ENCODE results near the gene ADCY1.

ADCY1 gene

DNA sequence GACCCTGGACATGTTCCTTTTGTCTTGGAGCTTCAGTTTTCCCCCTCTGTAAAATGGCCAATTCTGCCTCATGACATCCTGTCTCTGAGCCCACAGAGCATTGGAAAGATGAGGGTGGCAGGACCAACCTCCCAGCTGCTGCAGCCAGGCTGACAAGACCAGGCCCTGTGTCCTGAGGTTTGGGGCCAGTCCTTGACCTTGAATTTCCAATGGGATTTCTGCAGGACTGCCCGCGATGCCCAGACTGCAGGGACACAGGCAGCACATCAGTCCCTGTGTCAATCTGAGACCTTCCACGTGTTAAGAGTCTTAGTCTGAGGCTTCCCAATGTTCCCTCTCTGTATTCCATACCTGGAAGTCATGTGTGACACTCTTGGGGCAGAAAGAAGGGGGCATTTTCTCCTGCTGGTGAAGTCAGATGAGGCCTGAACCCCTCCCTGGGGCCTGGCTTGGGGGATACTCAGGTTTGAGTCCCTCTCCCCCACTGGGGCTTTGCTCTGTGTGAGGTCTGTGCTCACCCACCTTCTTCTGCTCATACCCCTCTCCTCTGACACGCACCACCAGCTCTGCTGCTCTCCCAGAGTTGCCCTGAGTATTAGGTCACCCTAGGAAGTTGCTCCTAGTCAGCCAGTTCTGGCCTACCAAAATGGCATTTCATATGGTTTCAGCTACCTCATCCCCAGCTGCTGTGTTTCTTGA is 79.2 kb downstream of the ADCY1 start:
- no peak for DNase-seq (ENCODE audit: low read depth in 2 of 2)

- DNase-seq (ENCODE audit: low read depth in 2 of 2), result no peak
These were observed 80.2 kb downstream of the ADCY1 start for GRCh38 chr7:45654341-45654740.

GRCh38 chr7:45655539-45655938 is 81.4 kb downstream of the ADCY1 start:
- no peak for DNase-seq (ENCODE audit: low read depth in 2 of 2)

GRCh38 chr7:45656431-45656830 is 82.3 kb downstream of the ADCY1 start:
- DNase-seq (ENCODE audit: low read depth in 2 of 2), result no peak

DNA sequence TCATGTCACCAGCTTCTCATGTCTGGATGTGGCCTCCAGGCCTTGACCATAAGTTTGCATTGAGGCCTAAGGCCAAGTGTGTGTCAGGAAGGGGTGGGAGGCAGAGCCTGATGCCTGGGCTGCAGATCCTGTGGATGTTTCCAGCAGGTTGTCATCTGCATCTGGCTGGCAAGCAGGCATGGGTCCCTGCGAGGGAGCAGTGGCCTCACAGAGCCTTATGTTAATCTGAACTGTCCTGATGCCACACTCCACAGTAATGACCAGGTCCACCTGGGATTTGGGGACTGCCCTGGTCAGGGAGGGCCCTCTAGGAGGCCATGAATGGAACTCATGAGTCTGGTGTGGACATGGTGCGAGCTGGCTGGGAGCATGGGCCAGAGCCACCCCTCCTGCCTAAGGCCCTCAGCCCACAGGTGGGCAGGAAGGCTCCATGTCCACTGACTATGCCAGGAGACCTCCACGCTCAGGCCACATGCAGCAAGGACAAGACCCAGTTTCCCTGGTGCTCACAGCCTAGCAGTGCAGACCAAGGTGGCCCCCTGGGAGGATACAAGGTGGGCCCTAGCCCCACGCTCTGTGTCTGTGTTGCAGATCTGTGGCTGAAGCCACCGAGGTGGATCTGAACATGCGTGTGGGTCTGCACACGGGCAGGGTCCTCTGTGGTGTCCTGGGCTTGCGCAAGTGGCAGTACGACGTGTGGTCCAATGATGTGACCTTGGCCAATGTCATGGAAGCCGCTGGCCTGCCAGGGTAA is 83.1 kb downstream of the ADCY1 start:
- no peak for DNase-seq (ENCODE audit: low read depth in 2 of 2)

GRCh38 chr7:45657890-45658715 is 83.9 kb downstream of the ADCY1 start:
- no peak for DNase-seq (ENCODE audit: low read depth in 2 of 2)

DNA sequence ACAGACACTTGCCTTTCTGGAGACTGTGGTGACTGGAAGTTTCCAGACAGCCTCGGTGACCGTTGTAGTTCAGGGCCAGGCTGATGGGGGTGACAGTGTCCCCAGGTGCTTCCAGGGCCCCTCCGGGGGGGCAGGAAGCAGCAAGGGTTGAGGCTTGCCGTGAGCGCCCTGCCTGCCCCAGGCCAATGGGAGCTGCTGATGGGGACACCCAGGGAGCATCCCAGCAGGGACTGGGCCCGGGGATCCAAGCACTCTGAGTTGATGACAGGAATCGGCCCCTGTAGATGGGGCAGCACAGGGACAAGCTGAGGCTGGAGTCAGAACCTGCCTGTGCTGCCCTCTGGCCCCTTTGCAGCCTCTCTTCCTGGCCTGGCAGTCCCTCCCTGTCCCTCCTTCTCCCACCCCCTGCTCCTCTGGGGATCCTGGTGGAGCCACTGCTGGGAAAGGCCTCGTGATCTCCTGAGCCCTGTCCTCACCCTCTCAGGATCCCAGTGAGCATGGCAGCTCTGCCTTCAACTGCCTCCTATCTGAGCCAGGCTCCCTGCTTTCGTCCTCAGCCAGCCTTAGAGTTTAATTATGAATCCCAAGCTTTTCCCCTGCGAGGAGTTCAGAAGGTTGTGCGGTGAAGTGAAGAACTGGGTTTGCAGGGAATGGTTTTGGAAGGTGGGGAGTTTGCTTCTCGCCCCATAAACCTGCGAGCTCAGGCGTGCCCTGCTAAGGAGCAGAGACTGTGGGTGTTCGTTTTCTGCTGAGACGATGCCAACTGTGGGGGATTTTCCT is 84.7 kb downstream of the ADCY1 start:
- no peak for DNase-seq (ENCODE audit: low read depth in 2 of 2)

DNA sequence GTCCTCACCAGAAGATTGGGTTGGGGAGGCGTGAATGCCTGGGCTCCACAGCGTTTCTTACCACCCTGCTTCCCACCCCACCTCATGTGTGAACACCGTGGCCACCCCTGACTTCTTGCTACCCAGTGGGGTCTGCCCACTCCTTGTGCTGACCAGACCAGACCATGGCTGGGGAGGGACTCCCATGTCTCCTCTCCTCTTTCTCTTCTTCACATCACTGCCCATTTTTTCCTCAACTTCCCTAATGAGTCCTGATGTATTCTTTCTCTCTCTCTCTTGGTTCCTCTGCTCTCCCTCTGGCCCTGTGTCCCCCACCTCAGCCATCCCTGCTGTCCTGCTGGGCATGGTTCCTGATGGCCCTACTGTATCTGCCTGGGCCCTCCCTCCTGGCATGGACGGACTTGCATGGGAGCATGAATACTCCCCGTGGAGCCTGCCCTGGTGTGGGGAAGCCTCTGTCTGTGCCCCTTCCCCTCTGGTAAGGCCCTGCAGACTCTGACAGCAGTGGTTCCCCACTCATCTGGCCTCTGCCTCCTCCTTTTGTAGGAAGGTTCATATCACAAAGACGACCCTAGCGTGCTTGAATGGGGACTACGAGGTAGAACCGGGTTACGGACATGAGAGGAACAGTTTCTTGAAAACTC is 85.5 kb downstream of the ADCY1 start:
- no peak for DNase-seq (ENCODE audit: low read depth in 2 of 2)

DNA sequence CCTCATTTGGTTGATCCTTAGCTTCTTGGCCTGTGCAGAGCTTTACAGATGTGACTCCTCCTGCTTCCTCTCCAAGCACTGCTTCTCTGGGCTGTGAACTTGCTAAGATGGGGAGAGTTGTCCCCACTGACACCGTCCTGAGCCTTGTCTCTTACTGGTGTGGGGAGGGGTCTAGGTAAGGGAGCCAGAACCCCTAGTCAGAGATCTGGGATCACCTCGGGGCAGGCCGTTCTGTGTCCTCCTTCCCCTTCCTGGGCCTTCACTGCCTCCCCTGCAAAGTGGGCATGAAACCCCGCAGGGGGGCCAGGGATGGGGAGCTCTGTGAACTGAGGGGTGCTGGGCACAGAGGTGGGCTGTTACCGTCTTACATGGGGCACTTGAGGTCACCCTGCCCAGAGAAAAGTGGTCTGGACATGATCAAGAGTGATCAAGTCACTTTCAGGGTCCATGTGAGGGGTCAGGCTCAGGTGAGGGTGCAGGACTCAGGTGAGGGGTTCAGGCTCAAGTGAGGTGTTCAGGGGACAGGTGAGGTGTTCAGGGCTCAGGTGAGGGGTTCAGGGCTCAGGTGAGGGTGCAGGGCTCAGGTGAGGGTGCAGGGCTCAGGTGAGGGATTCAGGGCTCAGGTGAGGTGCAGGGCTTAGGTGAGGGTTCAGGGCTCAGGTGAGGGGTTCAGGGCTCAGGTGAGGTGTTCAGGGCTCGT is 86.2 kb downstream of the ADCY1 start:
- no peak for DNase-seq (ENCODE audit: low read depth in 2 of 2)

GRCh38 chr7:45660901-45661211 is 86.7 kb downstream of the ADCY1 start:
- no peak for DNase-seq (ENCODE audit: low read depth in 2 of 2)

GRCh38 chr7:45661302-45661995 is 87.3 kb downstream of the ADCY1 start:
- no peak for DNase-seq (ENCODE audit: low read depth in 2 of 2)

DNA sequence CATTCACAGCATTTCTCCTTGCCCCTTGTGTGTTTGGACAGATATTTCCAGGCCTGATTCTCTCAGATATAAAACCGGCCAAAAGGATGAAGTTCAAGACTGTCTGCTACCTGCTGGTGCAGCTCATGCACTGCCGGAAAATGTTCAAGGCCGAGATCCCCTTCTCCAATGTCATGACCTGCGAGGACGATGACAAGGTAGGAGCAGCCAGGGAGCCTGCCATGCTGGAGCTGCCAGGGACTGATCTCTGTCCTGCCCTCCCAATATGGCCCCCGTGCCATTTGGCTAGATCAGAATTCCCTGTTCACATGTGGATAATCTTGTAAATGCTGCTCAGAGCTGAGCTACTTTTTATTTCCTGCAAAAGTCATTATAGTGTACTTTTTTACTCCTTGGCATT is 87.8 kb downstream of the ADCY1 start:
- no peak for DNase-seq (ENCODE audit: low read depth in 2 of 2)

DNA sequence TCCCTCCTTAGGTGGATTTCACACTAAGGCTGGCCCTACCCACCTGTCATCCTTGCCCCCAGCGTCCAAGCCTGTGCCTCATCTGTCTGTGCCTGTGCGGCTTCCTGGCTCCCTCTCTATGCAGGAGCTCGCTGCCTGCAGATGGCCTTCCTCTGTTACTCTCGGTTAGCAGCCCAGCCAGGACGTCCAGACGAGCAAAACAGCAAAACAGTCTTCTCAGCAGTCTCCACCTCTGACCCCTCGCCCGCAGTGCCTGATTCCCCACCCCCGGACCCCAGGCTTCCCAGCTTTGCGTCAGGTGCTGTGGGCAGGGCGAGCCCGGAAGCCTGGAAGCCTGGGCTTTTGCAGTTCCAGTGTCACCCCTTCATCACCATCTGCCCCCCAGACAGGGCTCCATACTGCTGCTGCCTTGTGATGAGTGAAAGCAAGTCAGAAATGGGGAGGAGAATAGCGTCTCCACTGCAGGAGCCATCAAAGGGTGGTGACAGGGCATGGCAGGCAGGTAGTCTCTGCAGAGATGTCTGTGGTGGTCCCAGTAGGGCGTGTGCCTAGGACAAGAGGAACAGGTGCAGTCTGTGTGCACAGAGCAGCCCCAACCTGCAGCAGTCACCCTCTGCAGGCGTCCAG is 88.5 kb downstream of the ADCY1 start:
- DNase-seq (ENCODE audit: low read depth in 2 of 2), result no peak

GRCh38 chr7:45663167-45663921 is 89.2 kb downstream of the ADCY1 start:
- peak; percentile 12 to 14 for DNase-seq (ENCODE audit: low read depth in 2 of 2)

GRCh38 chr7:45663965-45664633 is 89.9 kb downstream of the ADCY1 start:
- DNase-seq (ENCODE audit: low read depth in 2 of 2), result no peak

- no peak for DNase-seq (ENCODE audit: low read depth in 2 of 2)
These were observed 91.0 kb downstream of the ADCY1 start for GRCh38 chr7:45665172-45665571.

DNA sequence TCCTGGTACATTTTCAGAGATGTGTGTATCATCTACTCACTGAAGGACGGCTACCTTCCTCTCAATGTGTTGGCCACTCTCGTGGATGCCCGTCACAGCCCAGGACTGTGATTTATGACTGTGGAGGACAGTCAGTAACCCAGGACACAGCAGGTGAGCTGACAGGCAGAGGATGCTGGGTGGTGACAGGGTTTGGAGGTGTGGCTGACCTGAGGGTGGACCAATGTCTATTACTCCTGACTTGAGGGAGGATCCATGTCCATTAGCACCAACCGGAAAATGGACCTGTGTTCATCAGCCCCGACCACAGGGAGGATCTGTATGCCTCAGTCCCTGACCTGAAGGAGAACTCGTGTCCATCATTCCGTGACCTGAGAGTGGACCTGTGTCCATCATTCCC is 96.1 kb downstream of the ADCY1 start:
- DNase-seq (ENCODE audit: low read depth in 2 of 2), result no peak

DNA sequence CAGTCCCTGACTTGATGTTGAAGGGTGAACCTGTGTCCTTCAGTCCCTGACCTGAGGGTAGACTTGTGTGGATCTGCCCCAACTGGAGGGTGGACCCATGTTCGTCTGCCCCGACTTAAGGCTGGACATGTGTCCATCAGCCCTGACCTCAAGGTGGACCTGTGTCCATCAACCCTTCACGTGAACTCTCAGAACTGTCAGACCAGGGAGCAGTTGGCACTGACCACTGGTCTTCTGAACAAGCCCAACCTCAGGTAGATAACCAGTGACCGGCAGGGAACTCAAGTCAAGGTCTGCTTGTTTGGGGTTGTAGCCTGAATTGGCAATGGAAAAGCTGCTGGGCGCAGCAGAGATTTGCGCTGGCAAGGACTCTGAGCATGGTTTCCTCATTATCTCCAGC is 96.5 kb downstream of the ADCY1 start:
- DNase-seq (ENCODE audit: low read depth in 2 of 2), result no peak

Data from stimulated activated CD8-positive, alpha-beta memory T cell treated with anti-CD3 and anti-CD28 coated beads, Interleukin-2, amount 100 ng/mL, for 48 hours (primary cell).